GM12878 (cell line): ENCODE measurements around the gene DCTPP1. TPM values are rescaled to one million over a fixed set of nuclear protein-coding genes. Genes with fewer than 3 reads are reported as not detected.

Experiments
- ASH2L ChIP-seq: fragments of 300-600, 200-600 bp; sonication (generic); IDR thresholded peaks from 2 replicates; pipeline ENCODE4 v1.6.1; 2017; ENCODE audit warnings: low read depth, mild to moderate bottlenecking, borderline replicate concordance
- ATF7 ChIP-seq: fragments of 450-650 bp; IDR thresholded peaks from 2 replicates; pipeline ENCODE4 v1.6.1; 2016; ENCODE audit warnings: low read depth, mild to moderate bottlenecking
- BRCA1 ChIP-seq: IDR thresholded peaks from 2 replicates; pipeline ENCODE4 v1.6.1; 2011; ENCODE audit warnings: low read depth, low read length, improper control_type of control experiment
- CBFB ChIP-seq: IDR thresholded peaks from 2 replicates; pipeline ENCODE4 v1.6.1; 2016; ENCODE audit warnings: antibody characterized with exemption, low read depth
- CBX3 ChIP-seq: fragments of 200-600 bp; sonication (generic); IDR thresholded peaks from 2 replicates; pipeline ENCODE4 v1.6.1; 2016; ENCODE audit warnings: low read depth, borderline replicate concordance
- CEBPB ChIP-seq, 2 experiments: fragments of 150-350 bp in 1 of 2; IDR thresholded peaks; 2 replicates each; pipeline ENCODE4 v1.6.1; 2012 to 2014; ENCODE audit warnings: low read depth in 2 of 2, low read length in 2 of 2, borderline replicate concordance in 1 of 2, inconsistent platforms in 1 of 2
- CHD1 ChIP-seq: IDR thresholded peaks from 2 replicates; pipeline ENCODE4 v1.6.1; 2012; ENCODE audit warnings: low read depth, low read length, improper control_type of control experiment
- CREM ChIP-seq: IDR thresholded peaks from 2 replicates; pipeline ENCODE4 v1.6.1; 2014; ENCODE audit warnings: antibody characterized with exemption, low read depth
- DPF2 ChIP-seq: fragments of 450-650 bp; IDR thresholded peaks from 2 replicates; pipeline ENCODE4 v1.6.1; 2017; ENCODE audit warnings: mild to moderate bottlenecking
- EP300 ChIP-seq, 2 experiments: fragments of 150-350 bp in 1 of 2; IDR thresholded peaks; 2 replicates each; pipeline ENCODE4 v1.6.1; 2011 to 2012; ENCODE audit warnings: low read depth in 2 of 2, low read length in 2 of 2, borderline replicate concordance in 1 of 2, improper control_type of control experiment in 1 of 2, inconsistent platforms in 1 of 2; ENCODE audit not compliant: control insufficient read depth in 1 of 2
- ESRRA ChIP-seq: IDR thresholded peaks from 2 replicates; pipeline ENCODE4 v1.6.1; 2012; ENCODE audit warnings: mild to moderate bottlenecking, low read length, improper control_type of control experiment
- EZH2 ChIP-seq: IDR thresholded peaks from 2 replicates; pipeline ENCODE4 v1.6.1; 2012; ENCODE audit warnings: low read depth, mild to moderate bottlenecking, control low read depth, inconsistent platforms, low read length, borderline replicate concordance; ENCODE audit not compliant: control insufficient read depth
- FOXK2 ChIP-seq: fragments of 450-650 bp; IDR thresholded peaks from 2 replicates; pipeline ENCODE4 v1.6.1; 2017; ENCODE audit warnings: mild to moderate bottlenecking, moderate library complexity
- GABPA ChIP-seq: IDR thresholded peaks from 2 replicates; pipeline ENCODE4 v1.6.1; 2014; ENCODE audit warnings: antibody characterized with exemption, low read depth, mild to moderate bottlenecking, inconsistent platforms
- HDAC2 ChIP-seq: fragments of 200-600 bp; sonication (generic); IDR thresholded peaks from 2 replicates; pipeline ENCODE4 v1.6.1; 2017
- IKZF2 ChIP-seq, 2 experiments: fragments of 450-650 bp; IDR thresholded peaks; 2 replicates each; pipeline ENCODE4 v1.6.1; 2017; ENCODE audit warnings: mild to moderate bottlenecking in 2 of 2, moderate library complexity in 2 of 2
- PAX5 ChIP-seq: IDR thresholded peaks from 2 replicates; pipeline ENCODE4 v1.6.1; 2011; ENCODE audit warnings: low read depth, low read length, borderline replicate concordance
- POLR2A ChIP-seq: IDR thresholded peaks from 2 replicates; pipeline ENCODE4 v1.6.1; 2011; ENCODE audit warnings: low read depth, mild to moderate bottlenecking, low read length
- RB1 ChIP-seq: fragments of 450-650 bp; formaldehyde crosslinking; IDR thresholded peaks from 2 replicates; pipeline ENCODE4 v1.6.1; 2017; ENCODE audit warnings: mild to moderate bottlenecking, borderline replicate concordance
- SIN3A ChIP-seq: IDR thresholded peaks from 2 replicates; pipeline ENCODE4 v1.6.1; 2012; ENCODE audit warnings: low read depth, low read length, improper control_type of control experiment
- SIX5 ChIP-seq: IDR thresholded peaks from 2 replicates; pipeline ENCODE4 v1.6.1; 2011; ENCODE audit warnings: mild to moderate bottlenecking, low read depth, low read length, moderate library complexity; ENCODE audit not compliant: severe bottlenecking
- SMARCA5 ChIP-seq: fragments of 450-650 bp; IDR thresholded peaks from 2 replicates; pipeline ENCODE4 v1.6.1; 2017; ENCODE audit warnings: mild to moderate bottlenecking
- TARDBP ChIP-seq: IDR thresholded peaks from 2 replicates; pipeline ENCODE4 v1.6.1; 2016; ENCODE audit warnings: borderline replicate concordance
- TBL1XR1 ChIP-seq: IDR thresholded peaks from 2 replicates; pipeline ENCODE4 v1.6.1; 2012; ENCODE audit warnings: low read depth, low read length, improper control_type of control experiment
- WRNIP1 ChIP-seq: IDR thresholded peaks from 2 replicates; pipeline ENCODE4 v1.6.1; 2011; ENCODE audit warnings: low read depth, low read length, improper control_type of control experiment, borderline replicate concordance
- ZNF207 ChIP-seq: fragments of 450-650 bp; IDR thresholded peaks from 2 replicates; pipeline ENCODE4 v1.6.1; 2014; ENCODE audit warnings: antibody characterized with exemption, mild to moderate bottlenecking, borderline replicate concordance
- ZNF687 ChIP-seq: fragments of 450-650 bp; IDR thresholded peaks from 2 replicates; pipeline ENCODE4 v1.6.1; 2017; ENCODE audit warnings: mild to moderate bottlenecking, moderate library complexity
- polyA plus RNA-seq, 11 experiments: library from polyadenylated mRNA; depleted of rRNA in 4 of 11; unstranded in 6 of 11; stranded (reverse) in 5 of 11; fragments of >200 nt; fragmentation: Nextera tagmentation in 4 of 11; fragmentation: Illumina TruSeq in 1 of 11; extraction: Ambion mirVana in 4 of 11; extraction: Trizol in 1 of 11; gene quantifications; 1 replicate in 1 of 11; 2 replicates in 10 of 11; pipeline versions ENCODE4 v1.2.1 to v1.2.3, GENCODE V29; 2011 to 2016; ENCODE audit warnings: inconsistent platforms in 2 of 11, missing spikeins in 2 of 11, low read depth in 1 of 11
- total RNA-seq, 4 experiments: library from RNA; depleted of rRNA in 3 of 4; stranded (reverse); fragments of >200 nt in 3 of 4; fragmentation: Illumina TruSeq in 1 of 4; extraction: Trizol in 1 of 4; gene quantifications; 2 replicates each; pipeline versions ENCODE4 v1.2.1 to v1.2.3, GENCODE V29; 2013 to 2021
- TF ChIP-seq, protein P1 (sequence below): fragments of 450-650 bp; IDR thresholded peaks from 2 replicates; pipeline ENCODE4 v1.6.1; 2016; ENCODE audit warnings: mild to moderate bottlenecking

DCTPP1 gene
- total and polyA plus RNA-seq, 10 of the 15 experiments (the other 5 are each of a cell fraction or from before 2014, with no cell fraction given) = 72.1 to 266 (median 157) TPM

GRCh38 chr16:30417529-30418349, 12.1 kb downstream of the DCTPP1 start (continued):
- no peak for TF ChIP-seq SIN3A
- no peak for TF ChIP-seq TARDBP
- TF ChIP-seq EZH2 = no peak
- TF ChIP-seq, protein P1, sequence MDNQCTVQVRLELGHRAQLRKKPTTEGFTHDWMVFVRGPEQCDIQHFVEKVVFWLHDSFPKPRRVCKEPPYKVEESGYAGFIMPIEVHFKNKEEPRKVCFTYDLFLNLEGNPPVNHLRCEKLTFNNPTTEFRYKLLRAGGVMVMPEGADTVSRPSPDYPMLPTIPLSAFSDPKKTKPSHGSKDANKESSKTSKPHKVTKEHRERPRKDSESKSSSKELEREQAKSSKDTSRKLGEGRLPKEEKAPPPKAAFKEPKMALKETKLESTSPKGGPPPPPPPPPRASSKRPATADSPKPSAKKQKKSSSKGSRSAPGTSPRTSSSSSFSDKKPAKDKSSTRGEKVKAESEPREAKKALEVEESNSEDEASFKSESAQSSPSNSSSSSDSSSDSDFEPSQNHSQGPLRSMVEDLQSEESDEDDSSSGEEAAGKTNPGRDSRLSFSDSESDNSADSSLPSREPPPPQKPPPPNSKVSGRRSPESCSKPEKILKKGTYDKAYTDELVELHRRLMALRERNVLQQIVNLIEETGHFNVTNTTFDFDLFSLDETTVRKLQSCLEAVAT = no peak
- no peak for TF ChIP-seq WRNIP1
- peak; percentile 62 for TF ChIP-seq ZNF207
- no peak for TF ChIP-seq ESRRA
- TF ChIP-seq BRCA1 = no peak
- TF ChIP-seq ATF7 = no peak
- TF ChIP-seq CEBPB (IDR thresholded peaks at IDR 0.05; ENCODE audit: borderline replicate concordance in 1 of 2, low read depth in 2 of 2, low read length in 2 of 2) = no peak
- no peak for TF ChIP-seq CBFB
- peak; percentile 89 for TF ChIP-seq SMARCA5
- TF ChIP-seq CBX3 = no peak
- TF ChIP-seq CREM = peak; percentile 17; the same call in 1 of the 2 replicates
- TF ChIP-seq TBL1XR1 = no peak
- TF ChIP-seq PAX5 = peak; percentile 34; the same call in 1 of the 2 replicates
- TF ChIP-seq CHD1 = no peak
- TF ChIP-seq DPF2 = peak; percentile 80
- 0 out of 2 replicates have a peak, but pooled peaks have one; percentile 68 for TF ChIP-seq RB1
- TF ChIP-seq POLR2A = peak; percentile 84; the same call in 1 of the 2 replicates
- peak in 1 of 2 experiments; percentile 33; a peak in 1 of 4 replicates for TF ChIP-seq EP300 (IDR thresholded peaks at IDR 0.05; ENCODE audit: borderline replicate concordance in 1 of 2, control insufficient read depth in 1 of 2, low read depth in 2 of 2, low read length in 2 of 2)
- 0 out of 2 replicates have a peak, but pooled peaks have one; percentile 28 for TF ChIP-seq ASH2L
- TF ChIP-seq HDAC2 = no peak
- no peak for TF ChIP-seq GABPA
- no peak for TF ChIP-seq IKZF2 (IDR thresholded peaks at IDR 0.05)
- TF ChIP-seq ZNF687 = peak; percentile 99
- no peak for TF ChIP-seq SIX5
- TF ChIP-seq FOXK2 = no peak
